Measurements from ENCODE around the gene OR6B3.
A peak's percentile ranks its signal among the peaks of the same experiment; 100 is the strongest.
"Not testable (repeated sequence)": the region's sequence is repeated elsewhere in the genome, so short reads cannot be mapped to it uniquely, and the experiment has no call there.

Gene OR6B3

GRCh38 chr2:240044096-240044495 is 9.2 kb downstream of the OR6B3 start:
- DNase-seq (ENCODE audit: low read depth in 2 of 3, low spot score in 2 of 3): not testable (repeated sequence)

GRCh38 chr2:240043279-240043989 is 9.9 kb downstream of the OR6B3 start:
- no peak for DNase-seq (ENCODE audit: low read depth in 2 of 3, low spot score in 2 of 3)

GRCh38 chr2:240042740-240043139 is 10.6 kb downstream of the OR6B3 start:
- no peak for DNase-seq (ENCODE audit: low read depth in 2 of 3, low spot score in 2 of 3)

DNA sequence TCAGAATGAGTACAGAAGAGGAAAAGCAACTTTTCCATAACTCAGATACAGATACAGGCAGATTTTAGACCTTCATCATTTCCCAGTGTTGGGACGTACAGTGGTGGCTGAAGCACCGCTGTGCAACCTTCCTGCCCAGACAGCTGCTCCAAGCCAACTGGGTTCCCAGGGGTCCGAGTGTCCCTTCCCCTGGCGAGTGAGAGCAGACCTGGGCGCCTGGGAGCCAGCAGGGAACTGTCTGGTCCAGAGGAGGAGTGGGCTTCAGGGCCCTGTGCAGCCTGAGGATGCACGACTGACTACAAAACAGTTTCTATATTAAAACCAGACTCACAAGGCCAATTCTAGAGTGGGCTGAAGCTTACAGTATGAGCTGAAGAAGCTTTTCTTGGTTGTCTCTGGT is 12.0 kb downstream of the OR6B3 start:
- DNase-seq (ENCODE audit: low read depth in 2 of 3, low spot score in 2 of 3): no peak

DNA sequence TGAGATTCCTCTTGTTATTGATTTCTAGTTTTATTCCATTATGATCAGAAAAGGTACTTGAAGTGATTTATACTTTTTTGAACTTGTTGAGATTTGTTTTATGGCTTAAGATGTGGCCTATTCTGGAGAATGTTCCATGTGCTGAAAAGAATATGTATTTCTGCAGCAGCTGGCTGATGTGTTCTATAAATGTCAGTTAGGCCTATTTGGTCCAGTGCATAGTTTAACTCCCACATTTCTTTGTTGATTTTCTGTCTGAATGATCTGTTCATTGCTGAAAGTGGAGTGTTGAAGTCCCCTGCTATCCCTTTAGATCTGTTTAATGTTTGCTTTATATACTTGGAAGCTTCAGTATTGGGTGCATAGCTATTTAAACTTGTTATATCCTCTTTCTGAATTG is 16.0 kb downstream of the OR6B3 start:
- DNase-seq (ENCODE audit: low read depth in 2 of 3, low spot score in 2 of 3): no peak

DNA sequence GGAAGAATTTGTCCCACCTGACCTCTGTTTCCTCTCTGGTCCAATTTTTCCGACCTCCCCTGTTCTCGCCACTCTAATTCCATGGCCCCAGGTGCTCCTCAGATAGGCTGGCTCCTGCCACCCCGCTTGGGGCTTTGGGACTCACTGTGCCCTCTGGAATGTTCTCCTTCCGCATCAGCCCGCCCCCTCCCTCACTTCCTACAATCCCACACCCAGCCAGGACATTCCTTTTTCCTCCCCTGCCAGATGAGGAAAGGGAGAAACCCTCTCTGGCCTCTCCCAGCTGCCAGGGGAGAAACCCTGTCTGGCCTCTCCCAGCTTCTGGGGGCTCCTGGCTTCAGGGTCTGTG is 20.0 kb downstream of the OR6B3 start:
- DNase-seq (ENCODE audit: low read depth in 2 of 3, low spot score in 2 of 3): no peak

GRCh38 chr2:240032406-240033329 is 20.7 kb downstream of the OR6B3 start:
- DNase-seq (ENCODE audit: low read depth in 2 of 3, low spot score in 2 of 3): no peak

- no peak for DNase-seq (ENCODE audit: low read depth in 2 of 3, low spot score in 2 of 3)
Observed at GRCh38 chr2:240030379-240031094, 22.8 kb downstream of the OR6B3 start, which contains the start of gene OR6B2. Gene OR6B2 (minus strand): TSS chr2:240030429. CDS start chr2:240030429, 0 bp downstream.

GRCh38 chr2:240024766-240025165 is 28.6 kb downstream of the OR6B3 start:
- DNase-seq (ENCODE audit: low read depth in 2 of 3, low spot score in 2 of 3): no peak

- DNase-seq (ENCODE audit: low read depth in 2 of 3, low spot score in 2 of 3): no peak
Observed at GRCh38 chr2:240023792-240024191, 29.5 kb downstream of the OR6B3 start.

- peak in 2 of 3 experiments; percentile 22 to 35 for DNase-seq (ENCODE audit: low read depth in 2 of 3, low spot score in 2 of 3)
Observed at GRCh38 chr2:240021488-240022104, 31.7 kb downstream of the OR6B3 start.

- no peak for DNase-seq (ENCODE audit: low read depth in 2 of 3, low spot score in 2 of 3)
Observed at GRCh38 chr2:240018071-240018750, 35.1 kb downstream of the OR6B3 start.

DNA sequence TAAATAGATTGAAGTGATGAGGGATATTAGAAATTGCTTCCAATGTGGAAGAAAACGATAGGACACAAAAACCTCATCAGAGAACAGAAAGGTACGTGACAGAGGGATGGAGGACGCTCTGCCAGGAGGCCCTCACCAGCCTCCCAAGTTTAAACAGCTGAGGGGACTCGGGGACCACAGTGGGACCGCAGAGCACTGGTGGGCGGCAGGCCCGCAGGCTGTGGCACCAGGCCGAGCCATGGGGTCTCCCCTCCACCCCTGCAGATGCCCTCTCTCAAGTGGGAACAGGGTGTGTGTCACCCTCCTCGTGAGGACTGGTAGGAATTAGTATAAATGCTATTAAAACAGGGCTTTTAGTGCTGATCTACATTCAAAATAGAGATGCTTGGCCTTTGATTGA is 39.0 kb downstream of the OR6B3 start:
- DNase-seq (ENCODE audit: low read depth in 2 of 3, low spot score in 2 of 3): no peak

GRCh38 chr2:240013343-240013742 is 40.0 kb downstream of the OR6B3 start:
- no peak for DNase-seq (ENCODE audit: low read depth in 2 of 3, low spot score in 2 of 3)

GRCh38 chr2:240002983-240003382 is 50.3 kb downstream of the OR6B3 start:
- no peak for DNase-seq (ENCODE audit: low read depth in 2 of 3, low spot score in 2 of 3)

- DNase-seq (ENCODE audit: low read depth in 2 of 3, low spot score in 2 of 3): no peak
Observed at GRCh38 chr2:240000671-240001070, 52.6 kb downstream of the OR6B3 start.

DNA sequence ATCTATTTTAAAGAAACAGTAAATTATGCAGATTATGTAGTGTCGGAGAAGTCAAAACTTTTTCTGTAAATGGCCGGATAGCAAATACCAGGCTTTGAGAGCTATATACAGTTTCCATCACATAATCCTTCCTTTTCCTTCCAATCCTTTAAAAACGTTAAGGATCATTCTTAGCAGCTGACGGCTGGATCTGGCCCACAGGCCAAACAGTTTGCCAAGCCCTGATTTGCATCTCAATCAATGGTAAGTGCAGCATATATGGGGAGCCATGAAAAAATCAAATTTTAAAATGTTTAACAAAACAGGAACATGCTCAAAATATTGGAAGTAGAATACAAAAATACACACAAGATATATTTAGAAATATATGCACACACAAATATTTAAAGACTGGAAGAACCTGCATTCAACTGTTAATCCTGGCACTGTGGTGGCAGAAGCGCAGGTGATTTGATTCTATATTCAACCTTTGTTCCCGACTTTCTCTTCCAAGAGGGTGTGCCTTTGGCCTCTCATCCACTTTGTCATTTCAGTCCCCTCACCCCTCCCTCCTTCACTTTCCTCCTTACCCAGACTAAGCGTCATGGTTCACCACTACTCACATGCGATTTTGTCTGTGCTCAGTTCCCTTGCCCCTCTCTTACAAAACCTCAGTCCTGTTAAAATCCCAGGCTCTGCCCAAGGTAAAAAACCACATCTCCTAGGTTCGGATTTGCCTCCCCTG is 55.5 kb downstream of the OR6B3 start:
- DNase-seq (ENCODE audit: low read depth in 2 of 3, low spot score in 2 of 3): no peak

Data from activated CD8-positive, alpha-beta memory T cell treated with anti-CD3 and anti-CD28 coated beads for 48 hours (primary cell).